Pancreas (tissue), 10 donors: Measurements from ENCODE around the gene ISYNA1. TPM values are rescaled to one million over a fixed set of nuclear protein-coding genes. Genes with fewer than 3 reads are reported as not detected.

Source experiments
- ATAC-seq, 4 donors: fragments of 200-7000 bp; cut with Tn5 transposase; one replicate each; pipeline versions ENCODE4 v1.8.0 to v1.9.1; 2020; ENCODE audit warnings: mild to moderate bottlenecking in 4 of 4, moderate library complexity in 4 of 4
- DNase-seq, 6 donors: peaks; one replicate each; pipeline ENCODE4 v3.0.0-alpha.2; 2020
- FAIRE-seq: peaks from 2 replicates; lab custom pipeline; 2012; peaks lifted over from hg19 to GRCh38; lab: Jason Lieb, UNC
- H3K27ac ChIP-seq, 4 donors: fragments of 200-600 bp; sonication (generic); 1 replicate in 3 of 4; 2 replicates in 1 of 4; pipeline versions ENCODE4 v1.5.0 to v1.8.0; 2020
- H3K27me3 ChIP-seq, 4 donors: fragments of 200-600 bp; one replicate each; pipeline ENCODE4 v1.8.0; 2021
- H3K36me3 ChIP-seq, 3 donors: fragments of 200-600 bp; sonication (generic) in 1 of 3; one replicate each; pipeline versions ENCODE4 v1.5.0 to v1.8.0; 2020 to 2021
- H3K4me1 ChIP-seq, 3 donors: fragments of 200-600 bp; one replicate each; pipeline ENCODE4 v1.8.0; 2021
- H3K4me3 ChIP-seq, 4 donors: fragments of 200-600 bp; sonication (generic) in 2 of 4; one replicate each; pipeline versions ENCODE4 v1.5.0 to v1.8.0; 2020 to 2021
- H3K9me3 ChIP-seq, 4 donors: fragments of 200-600 bp; one replicate each; pipeline ENCODE4 v1.8.0; 2021
- CTCF ChIP-seq, 4 donors: fragments of 200-600 bp; sonication (generic) in 3 of 4; IDR thresholded peaks; one replicate each; pipeline versions ENCODE4 v1.5.0 to v1.8.0; 2021; ENCODE audit warnings: antibody characterized with exemption in 4 of 4
- WGBS, 2 donors: extraction: QIAGEN DNeasy Blood & Tissue Kit; methylation state at CpG; one replicate each; pipeline ENCODE4 v1.1.7; 2013; 5-methylcytosine and 5-hydroxymethylcytosine counted together
- intact Hi-C, 3 donors: fragments of 100-400 bp; cut with DNase I; formaldehyde crosslinking; loops; one replicate each; pipeline versions ENCODE4 v1.11.1 to v1.14.2; 2022
- polyA plus RNA-seq, 2 donors: library from polyadenylated mRNA; stranded (reverse); fragments of 200-250 nt; gene quantifications; one replicate each; pipeline ENCODE4 v1.2.3, GENCODE V29; 2013
- total RNA-seq, 6 donors: library from RNA; stranded (reverse); fragmentation: NEBNext Ultra II Directional in 4 of 6; extraction: Animal tissue kit (Norgen Biotek cat#: 25700) in 4 of 6; gene quantifications; one replicate each; pipeline versions ENCODE4 v1.2.1 to v1.2.4, GENCODE V29; 2021 to 2023
- donor health status: healthy with polysubstance abuse.
- donor health status: DM: no; HTN: no; CAD: no; lungs with moderate emphysema.
- donor health status: DM: no; HTN: no; CAD: no.
- donor health status: control.
- donor health status: control.
- donor health status: Bipolar disorder and iron deficiency.
- donor health status: DM: yes; HTN: yes; CAD: no.
- donor health status: DM: no; HTN: no; CAD: no.
- donor health status: DM: no; HTN: no; CAD: no.
- donor health status: DM: yes; HTN: yes; CAD: no.

The ISYNA1 gene
- total and polyA plus RNA-seq, 8 donors, result 26.1 to 309 (median 48.2) TPM

- ATAC-seq (peak in 3 of 4 donors; percentile 62 to 77 (median 76)), DNase-seq (peak in 2 of 6 donors; percentile 37 to 54), FAIRE-seq (no peak)
- WGBS, 2 donors, result 55 to 63% methylated on average over 7 of the region's 7 CpGs
- H3K27ac ChIP-seq, result peak overlapping the region in 2 of 4 donors; percentile 23 to 47
- intact Hi-C loops, result no loop called here
- no peaks in the 10 kb centered on the region for H3K36me3 ChIP-seq
- H3K9me3 ChIP-seq, result no peaks in the 10 kb centered on the region
- no peaks in the 10 kb centered on the region for H3K27me3 ChIP-seq
- H3K4me1 ChIP-seq, result peaks cover 0 to 9% (median 0%) of the 10 kb centered on the region in 3 donors
- H3K4me3 ChIP-seq, result no peak overlapping the region
- TF ChIP-seq CTCF (IDR thresholded peaks at IDR 0.05), result no peak
These were observed 36.3 kb downstream of the ISYNA1 start for GRCh38 chr19:18401580-18402112.

- DNase-seq (peak in 3 of 6 donors; percentile 48 to 71 (median 61)), FAIRE-seq (no peak), ATAC-seq (peak; percentile 56 to 78 (median 75))
- no peaks in the 10 kb centered on the region for H3K9me3 ChIP-seq
- intact Hi-C loops, result no loop called here
- TF ChIP-seq CTCF (IDR thresholded peaks at IDR 0.05), result no peak
- H3K27me3 ChIP-seq, result no peaks in the 10 kb centered on the region
- no peaks in the 10 kb centered on the region for H3K36me3 ChIP-seq
- peak overlapping the region in 2 of 4 donors; percentile 30 to 47 for H3K27ac ChIP-seq
- no peak overlapping the region for H3K4me3 ChIP-seq
- H3K4me1 ChIP-seq, result peaks cover 0 to 9% (median 0%) of the 10 kb centered on the region in 3 donors
- 22 to 27% methylated on average over 6 of the region's 6 CpGs for WGBS, 2 donors
These were observed 38.9 kb downstream of the ISYNA1 start for GRCh38 chr19:18399008-18399407.

GRCh38 chr19:18397242-18398202, 40.4 kb downstream of the ISYNA1 start, which contains the start of gene LRRC25:
TSS of gene LRRC25 (minus strand) at chr19:18397622. CDS start at chr19:18396963, 659 bp downstream.
- H3K4me1 ChIP-seq, result peaks cover 0 to 9% (median 0%) of the 10 kb centered on the region in 3 donors
- H3K27me3 ChIP-seq, result no peaks in the 10 kb centered on the region
- no peak for TF ChIP-seq CTCF (IDR thresholded peaks at IDR 0.05)
- intact Hi-C loops, result no loop called here
- ATAC-seq (peak in 3 of 4 donors; percentile 11 to 50 (median 38)), FAIRE-seq (no peak), DNase-seq (peak in 2 of 6 donors; percentile 51 to 59)
- peak within 1 kb of the TSS in 1 of 4 donors; percentile 19 for H3K27ac ChIP-seq
- H3K4me3 ChIP-seq, result peak within 1 kb of the TSS in 1 of 4 donors; percentile 28
- no peaks in the 10 kb centered on the region for H3K9me3 ChIP-seq
- 27 to 34% methylated on average over 29 to 33 of the region's 33 CpGs for WGBS, 2 donors
- no peaks in the 10 kb centered on the region for H3K36me3 ChIP-seq

- no peak for TF ChIP-seq CTCF (IDR thresholded peaks at IDR 0.05)
- Histone ChIP-seq H3K27me3 (no peaks in the 10 kb centered on the region), H3K9me3 (no peaks in the 10 kb centered on the region), H3K36me3 (no peaks in the 10 kb centered on the region), H3K27ac (no peak overlapping the region), H3K4me3 (peak overlapping the region in 1 of 4 donors; percentile 28), H3K4me1 (peaks cover 0 to 9% (median 0%) of the 10 kb centered on the region in 3 donors)
- 39 to 46% methylated on average over 37 of the region's 37 CpGs for WGBS, 2 donors
- intact Hi-C loops, result no loop called here
- DNase-seq (peak in 1 of 6 donors; percentile 29), ATAC-seq (peak in 1 of 4 donors; percentile 8), FAIRE-seq (no peak)
These were observed 41.3 kb downstream of the ISYNA1 start for GRCh38 chr19:18396471-18397241.
